KBM-7 (cell line): ENCODE measurements around the gene EN2.

ENCODE experiments used
- DNase-seq: peaks from one replicate; pipeline ENCODE4 v3.0.0-alpha.2; 2015
- in situ Hi-C: fragments of 300-500 bp; cut with MboI; formaldehyde crosslinking; loops from 2 replicates; pipeline ENCODE4 v1.14.3; 2020; ENCODE audit warnings: low sequenced_read_pairs, low pct_unique_long_range_greater_than_20kb, mixed read lengths

EN2 gene

DNA sequence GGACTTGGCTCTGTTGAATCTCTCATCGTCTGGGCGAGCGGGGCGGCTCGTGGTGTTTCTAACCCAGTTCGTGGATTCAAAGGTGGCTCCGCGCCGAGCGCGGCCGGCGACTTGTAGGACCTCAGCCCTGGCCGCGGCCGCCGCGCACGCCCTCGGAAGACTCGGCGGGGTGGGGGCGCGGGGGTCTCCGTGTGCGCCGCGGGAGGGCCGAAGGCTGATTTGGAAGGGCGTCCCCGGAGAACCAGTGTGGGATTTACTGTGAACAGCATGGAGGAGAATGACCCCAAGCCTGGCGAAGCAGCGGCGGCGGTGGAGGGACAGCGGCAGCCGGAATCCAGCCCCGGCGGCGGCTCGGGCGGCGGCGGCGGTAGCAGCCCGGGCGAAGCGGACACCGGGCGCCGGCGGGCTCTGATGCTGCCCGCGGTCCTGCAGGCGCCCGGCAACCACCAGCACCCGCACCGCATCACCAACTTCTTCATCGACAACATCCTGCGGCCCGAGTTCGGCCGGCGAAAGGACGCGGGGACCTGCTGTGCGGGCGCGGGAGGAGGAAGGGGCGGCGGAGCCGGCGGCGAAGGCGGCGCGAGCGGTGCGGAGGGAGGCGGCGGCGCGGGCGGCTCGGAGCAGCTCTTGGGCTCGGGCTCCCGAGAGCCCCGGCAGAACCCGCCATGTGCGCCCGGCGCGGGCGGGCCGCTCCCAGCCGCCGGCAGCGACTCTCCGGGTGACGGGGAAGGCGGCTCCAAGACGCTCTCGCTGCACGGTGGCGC, at the start of gene EN2:
Gene EN2 (plus strand): TSS at position 19 of the 767 bp plus-strand sequence. CDS start 249 bp downstream, at position 268.
- no peak for DNase-seq
- in situ Hi-C loops = no loop called here

DNA sequence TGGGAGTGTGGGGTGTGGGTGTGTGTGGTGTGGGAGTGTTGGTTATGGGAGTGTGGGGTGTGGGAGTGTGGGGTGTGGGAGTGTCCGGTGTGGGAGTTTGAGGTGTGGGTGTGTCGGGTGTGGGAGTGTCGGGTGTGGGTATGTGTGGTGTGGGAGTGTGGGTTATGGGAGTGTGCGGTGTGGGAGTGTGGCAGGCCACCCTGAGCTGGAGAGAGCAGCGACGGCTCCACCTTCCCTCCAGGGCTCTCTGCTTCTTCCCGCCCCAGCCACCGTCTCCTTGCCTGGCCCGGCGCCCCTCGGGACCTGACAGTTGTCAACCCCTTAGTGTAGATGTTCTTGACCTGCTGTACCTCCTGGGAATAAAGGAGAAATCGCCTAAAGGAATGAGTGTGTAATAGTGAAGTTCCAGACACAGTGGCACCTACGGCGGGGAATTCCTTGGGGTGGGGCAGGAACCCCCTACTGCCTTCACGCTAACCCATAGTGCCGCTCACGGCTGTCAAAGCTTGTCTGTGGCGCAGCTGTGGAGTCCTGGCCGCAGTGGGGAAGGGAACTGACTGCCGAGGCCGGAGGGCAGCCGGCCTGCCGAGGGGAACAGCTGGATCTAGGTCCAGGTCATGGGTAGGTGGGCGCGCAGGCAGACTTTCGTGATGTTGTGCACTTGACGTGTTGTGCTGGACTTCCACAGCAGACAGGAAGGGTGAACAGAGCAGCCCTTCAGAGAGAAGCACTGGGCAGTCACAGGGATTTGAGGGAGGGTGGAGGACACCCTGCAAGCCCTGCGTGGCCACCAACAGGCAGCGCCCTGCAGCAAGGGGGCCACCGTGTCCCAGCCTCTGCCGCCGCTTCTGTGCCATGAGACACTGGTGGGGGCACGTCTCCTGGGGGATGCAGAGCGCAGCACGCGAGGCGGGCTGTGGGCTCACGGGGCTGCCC, 49.0 kb upstream of the EN2 start:
- no peak for DNase-seq
- in situ Hi-C loops = no loop called here

DNA sequence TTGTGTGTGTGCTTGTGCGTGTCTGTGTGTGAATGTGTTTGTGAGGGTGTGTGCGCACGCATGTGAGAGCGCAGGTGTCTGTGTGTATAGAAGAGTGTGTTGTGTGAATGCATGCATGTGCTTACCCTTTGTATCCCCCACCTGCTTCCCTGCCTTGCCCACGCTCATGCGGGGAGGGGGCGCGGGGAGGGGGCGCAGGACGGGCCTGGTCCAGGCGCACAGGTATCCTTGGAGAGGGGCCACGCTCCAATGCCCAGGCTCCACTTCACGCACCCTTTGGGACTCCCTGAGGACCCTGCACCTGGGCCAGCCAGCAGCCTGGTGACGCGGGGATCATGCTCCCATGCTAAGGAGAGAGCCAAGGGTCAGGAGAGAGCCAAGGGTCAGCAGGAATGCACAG, 47.9 kb upstream of the EN2 start:
- DNase-seq = no peak
- in situ Hi-C loops = no loop called here

- in situ Hi-C loops = no loop called here
- no peak for DNase-seq
These were observed 47.5 kb upstream of the EN2 start for GRCh38 chr7:155410431-155410830.

DNA sequence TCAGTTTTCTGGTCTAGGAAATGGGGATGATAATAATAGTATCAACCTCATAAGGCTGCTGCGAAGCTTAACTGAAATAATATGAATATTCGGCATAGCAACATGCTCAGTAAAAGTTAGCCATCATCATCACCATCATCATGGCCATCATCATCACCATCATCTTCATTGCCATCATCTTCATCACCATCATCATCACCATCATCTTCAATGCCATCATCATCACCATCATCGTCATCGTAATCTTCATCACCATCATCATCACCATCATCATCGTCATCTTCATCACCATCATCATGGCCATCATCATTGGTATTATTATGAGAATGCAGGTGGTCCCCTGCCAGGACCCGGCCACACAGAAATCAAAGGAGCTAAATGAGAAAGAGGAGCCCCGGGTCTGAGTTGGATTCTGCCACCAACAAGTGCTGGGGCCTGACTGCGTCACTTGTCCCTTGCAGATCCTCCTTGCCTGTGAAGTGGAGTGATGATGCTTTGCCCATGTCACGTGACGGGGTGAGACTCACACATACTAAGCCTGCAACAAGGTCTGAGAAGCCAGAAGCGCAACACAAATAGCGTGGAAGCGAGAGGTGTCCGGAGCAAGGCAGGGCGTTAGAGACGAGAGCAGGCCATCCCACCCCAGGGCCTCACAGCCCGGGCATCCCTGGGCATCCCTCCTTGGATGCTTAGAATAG, 46.1 kb upstream of the EN2 start:
- in situ Hi-C loops = no loop called here
- no peak for DNase-seq

- DNase-seq = peak; percentile 49
- in situ Hi-C loops = no loop called here
These were observed 45.3 kb upstream of the EN2 start for GRCh38 chr7:155412416-155413253.

GRCh38 chr7:155414547-155415492, 43.1 kb upstream of the EN2 start:
- in situ Hi-C loops = no loop called here
- DNase-seq = no peak

DNA sequence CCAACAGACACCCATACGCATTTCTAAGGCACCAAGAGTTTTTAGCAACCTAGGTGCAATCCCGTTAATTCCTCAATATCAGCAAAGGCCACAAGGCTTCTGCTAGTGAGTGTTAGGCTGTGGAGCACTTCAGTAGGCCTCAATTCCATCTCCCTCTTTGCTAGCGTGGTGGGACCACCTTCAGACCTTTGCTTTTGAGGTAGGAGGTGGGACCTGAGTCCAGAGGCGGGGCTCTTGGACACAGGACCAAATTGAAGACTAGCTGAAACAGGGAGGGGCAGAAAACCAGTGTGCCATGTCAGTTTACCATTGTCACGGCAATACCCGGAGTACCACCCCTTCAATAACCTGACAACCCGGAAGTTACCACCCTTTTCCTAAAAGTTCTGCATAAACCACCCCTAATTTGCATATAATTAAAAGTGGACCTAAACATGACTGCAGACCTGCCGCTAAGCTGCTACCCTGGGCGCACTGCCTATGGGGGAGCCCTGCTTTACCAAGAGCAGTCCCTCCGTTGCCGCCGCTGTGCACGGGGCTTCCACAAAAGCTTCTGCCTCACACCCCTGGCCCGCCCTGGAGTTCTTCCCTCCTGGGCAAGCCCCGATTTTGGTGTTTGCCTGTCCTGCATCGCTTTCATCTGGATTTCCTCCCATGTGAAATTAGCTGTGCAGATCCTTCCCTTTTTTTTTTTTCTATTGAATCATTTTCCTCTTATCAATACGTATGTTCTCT, 41.1 kb upstream of the EN2 start:
- no peak for DNase-seq
- in situ Hi-C loops = no loop called here

GRCh38 chr7:155418304-155418703, 39.6 kb upstream of the EN2 start:
- no peak for DNase-seq
- in situ Hi-C loops = no loop called here

- in situ Hi-C loops = no loop called here
- DNase-seq = no peak
These were observed 38.8 kb upstream of the EN2 start for GRCh38 chr7:155418941-155419755.

- in situ Hi-C loops = no loop called here
- no peak for DNase-seq
These were observed 37.8 kb upstream of the EN2 start for GRCh38 chr7:155420116-155420515.

DNA sequence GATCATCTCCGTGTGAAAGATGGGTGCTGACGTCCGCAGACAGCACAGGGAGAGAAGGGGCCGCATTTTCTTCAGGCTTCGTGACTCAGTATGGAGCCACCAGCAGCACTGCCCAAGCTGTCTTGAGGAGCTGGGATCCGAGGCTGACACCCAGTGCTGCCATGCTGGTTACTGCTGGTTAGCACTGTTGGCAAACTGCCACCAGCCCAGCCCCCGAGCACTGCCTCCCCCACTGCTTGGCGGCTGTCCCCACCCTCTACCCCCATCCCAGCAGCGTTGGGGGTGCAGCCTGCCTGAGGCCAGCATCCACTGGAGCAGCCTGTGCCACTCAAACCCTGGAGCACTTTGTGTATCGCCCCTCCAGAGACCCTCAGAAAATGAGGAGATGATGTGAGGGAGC, 35.8 kb upstream of the EN2 start:
- no peak for DNase-seq
- in situ Hi-C loops = no loop called here

DNA sequence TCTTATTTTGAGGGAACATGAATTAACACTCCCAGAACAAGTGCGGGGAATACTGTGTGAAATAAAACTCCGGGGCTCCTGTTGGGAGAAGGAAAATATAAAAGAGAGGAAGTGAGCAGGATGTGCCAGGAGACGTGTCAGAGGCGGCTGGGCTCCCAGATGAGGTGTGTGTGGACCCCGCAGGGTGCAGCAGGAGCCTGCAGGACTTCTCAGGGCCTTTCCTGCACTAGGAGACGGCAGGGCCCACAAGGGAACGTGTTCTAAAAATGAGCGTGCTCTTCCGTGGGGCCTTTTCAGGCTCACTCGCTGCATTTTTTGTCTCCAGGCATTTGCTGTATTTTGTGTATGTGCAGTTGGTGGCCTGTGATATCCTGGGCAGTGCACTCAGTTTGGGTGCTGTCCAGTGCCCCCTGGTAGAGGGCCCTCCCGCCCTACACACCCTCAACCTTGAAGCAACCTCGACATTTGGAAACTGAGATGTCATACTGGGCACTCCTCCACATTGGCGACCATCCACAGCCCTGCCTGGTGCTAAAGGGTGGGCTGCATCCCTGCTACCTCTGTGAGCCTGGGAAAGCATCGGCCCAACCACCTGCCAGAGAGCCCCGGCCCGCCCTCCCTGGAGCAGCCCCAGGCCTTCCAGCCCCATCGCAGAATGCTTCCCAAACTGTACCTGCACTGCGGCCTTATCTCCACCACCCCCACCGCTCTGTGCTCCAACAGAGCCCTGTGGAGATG, 35.2 kb upstream of the EN2 start:
- DNase-seq = no peak
- in situ Hi-C loops = no loop called here

DNA sequence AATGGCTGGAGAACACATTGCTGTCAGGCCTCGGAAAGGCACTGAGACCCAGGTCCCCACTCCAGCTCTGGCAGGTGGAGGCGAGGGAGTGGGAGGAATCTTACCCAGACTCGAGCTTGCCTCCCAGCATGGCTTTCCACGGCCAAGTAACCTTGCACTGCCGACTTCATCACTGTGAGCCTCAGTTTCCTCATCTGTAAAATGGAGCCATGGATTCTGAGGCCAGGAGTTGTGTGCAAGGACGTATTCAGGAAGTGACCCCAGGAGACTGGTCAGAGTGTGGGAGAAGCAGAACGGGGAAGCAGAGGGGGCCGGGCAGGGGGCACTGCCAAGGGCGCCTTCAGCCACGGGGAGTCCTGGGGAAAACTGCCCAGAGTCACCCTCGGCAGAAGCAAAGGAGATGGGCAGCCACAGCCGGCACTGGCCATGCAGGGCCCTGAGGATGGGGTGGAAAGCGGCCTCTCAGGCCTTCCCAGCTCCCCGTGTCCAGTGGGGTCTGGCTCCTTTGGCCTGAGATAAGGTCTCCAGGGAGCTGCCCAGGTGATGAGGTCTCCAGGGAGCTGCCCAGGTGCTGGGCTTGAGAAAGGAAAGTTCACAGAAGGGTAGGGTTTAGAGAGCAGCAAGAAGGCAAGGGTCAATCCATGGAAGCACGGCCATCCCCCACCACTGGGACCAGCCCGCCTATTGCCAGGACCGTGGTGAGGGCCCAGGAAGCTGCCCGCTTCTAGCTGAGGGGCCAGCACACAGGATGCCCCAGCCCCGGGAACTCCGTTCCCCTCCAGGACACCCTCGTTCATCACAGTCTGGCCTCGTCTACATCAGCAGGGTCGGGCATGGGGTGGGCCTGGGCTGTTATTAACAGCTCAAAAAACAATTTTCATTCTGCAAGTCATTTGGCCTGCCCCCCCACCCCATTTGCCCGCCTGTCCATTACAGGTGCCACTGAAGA, 34.3 kb upstream of the EN2 start:
- in situ Hi-C loops = no loop called here
- DNase-seq = no peak
